Fibroblast of villous mesenchyme (primary cell): ENCODE results near the gene ACOT6. TPM values are rescaled to one million over a fixed set of nuclear protein-coding genes. Genes with fewer than 3 reads are reported as not detected.
"Not testable (repeated sequence)": the region's sequence is repeated elsewhere in the genome, so short reads cannot be mapped to it uniquely, and the experiment has no call there.

Source experiments
- DNase-seq: peaks from one replicate; pipeline ENCODE4 v3.0.0-alpha.2; 2010; ENCODE audit warnings: low read depth
- H3K4me3 ChIP-seq: 2 replicates; pipeline ENCODE4 v1.5.1; 2011; ENCODE audit warnings: low read depth, mild to moderate bottlenecking, low read length
- CTCF ChIP-seq: IDR thresholded peaks from 2 replicates; pipeline ENCODE4 v1.5.1; 2012; ENCODE audit warnings: low read depth, mild to moderate bottlenecking, low read length; ENCODE audit not compliant: insufficient read depth
- total RNA-seq: library from RNA; depleted of rRNA; stranded (reverse); fragments of >200 nt; gene quantifications from 2 replicates; pipeline ENCODE4 v1.2.3, GENCODE V29; 2012

Gene ACOT6
- under 0.01 TPM in 1 of 2 replicates, not detected in the other for total RNA-seq

GRCh38 chr14:73612339-73613045 is at the start of gene ACOT6:
Gene ACOT6, plus strand, starts transcription at chr14:73612517. Its CDS starts 55 bp downstream, at chr14:73612572.
- peak; percentile 73 for DNase-seq
- H3K4me3 ChIP-seq: peak within 1 kb of the TSS; percentile 66
- TF ChIP-seq CTCF: no peak

GRCh38 chr14:73562696-73563095 is 49.6 kb upstream of the ACOT6 start:
- not testable (repeated sequence) for DNase-seq, H3K4me3 ChIP-seq

GRCh38 chr14:73566431-73566830 is 45.9 kb upstream of the ACOT6 start:
- not testable (repeated sequence) for DNase-seq, H3K4me3 ChIP-seq

- H3K4me3 ChIP-seq, DNase-seq: not testable (repeated sequence)
Measured at GRCh38 chr14:73566935-73567334, 45.4 kb upstream of the ACOT6 start.

GRCh38 chr14:73567358-73567757 is 45.0 kb upstream of the ACOT6 start:
- H3K4me3 ChIP-seq: no peak overlapping the region
- TF ChIP-seq CTCF: no peak
- no peak for DNase-seq

GRCh38 chr14:73567951-73568885 is 44.1 kb upstream of the ACOT6 start:
- TF ChIP-seq CTCF: no peak
- peak overlapping the region; percentile 67 for H3K4me3 ChIP-seq
- peak; percentile 27 for DNase-seq

- not testable (repeated sequence) for DNase-seq
- peak overlapping the region; percentile 67 for H3K4me3 ChIP-seq
Measured at GRCh38 chr14:73568886-73569184, 43.5 kb upstream of the ACOT6 start.

- H3K4me3 ChIP-seq: peak within 1 kb of the TSS; percentile 67
- DNase-seq: peak; percentile 94
Measured at GRCh38 chr14:73569185-73569958, 42.9 kb upstream of the ACOT6 start, which contains the start of gene ACOT2. Gene ACOT2, plus strand, starts transcription at chr14:73569213. Its CDS starts 28 bp downstream, at chr14:73569241.

GRCh38 chr14:73570913-73571312 is 41.4 kb upstream of the ACOT6 start:
- H3K4me3 ChIP-seq: not testable (repeated sequence)

GRCh38 chr14:73573034-73573433 is 39.3 kb upstream of the ACOT6 start:
- not testable (repeated sequence) for DNase-seq, H3K4me3 ChIP-seq

More at GRCh38 chr14:73570913-73571312, 41.4 kb upstream of the ACOT6 start:
- peak; percentile 28 for DNase-seq
- peak; percentile 66 for TF ChIP-seq CTCF

- not testable (repeated sequence) for H3K4me3 ChIP-seq, DNase-seq
Measured at GRCh38 chr14:73573740-73574139, 38.6 kb upstream of the ACOT6 start.

- not testable (repeated sequence) for H3K4me3 ChIP-seq, DNase-seq
Measured at GRCh38 chr14:73574251-73574650, 38.1 kb upstream of the ACOT6 start.
